ENCODE results near the gene SUN5.

Gene SUN5

GRCh38 chr20:32934580-32934979, 69.7 kb downstream of the SUN5 start:
- Histone ChIP-seq H3K9me2 (replicated peaks; ENCODE audit: control insufficient read depth, low read length) (no peaks in the 10 kb centered on the region), H3K27ac (ENCODE audit: low read depth, low read length) (no peak overlapping the region), H3K4me2 (ENCODE audit: low read length) (no peak overlapping the region), H3K27me3 (ENCODE audit: control insufficient read depth, low read length) (peaks cover 6% of the 10 kb centered on the region; the same call in 1 of the 2 replicates), H3K79me2 (ENCODE audit: control insufficient read depth, low read length) (no peaks in the 10 kb centered on the region), H4K20me1 (ENCODE audit: control insufficient read depth, insufficient read depth, low read depth, low read length) (no peaks in the 10 kb centered on the region), H3K4me1 (ENCODE audit: control insufficient read depth, low read length) (no peaks in the 10 kb centered on the region), H3F3A (ENCODE audit: control insufficient read depth, insufficient read depth) (no peaks in the 10 kb centered on the region), H3K36me3 (ENCODE audit: control insufficient read depth, low read length) (no peaks in the 10 kb centered on the region), H3K4me3 (ENCODE audit: low read length) (no peak overlapping the region), H3K9me3 (ENCODE audit: control insufficient read depth, insufficient read depth, low read length) (no peaks in the 10 kb centered on the region)
- TF ChIP-seq CTCF (IDR thresholded peaks at IDR 0.05; ENCODE audit: low read depth, low read length, poor library complexity, severe bottlenecking) (no peak), EZH2phosphoT487 (IDR thresholded peaks at IDR 0.05; ENCODE audit: borderline replicate concordance, low read length) (no peak)

Data from DOHH2 (cell line).